GM18499 (cell line): ENCODE measurements around the gene TBC1D22A.

Source experiments
- ATAC-seq: cut with Tn5 transposase; IDR thresholded peaks from one replicate; pipeline ENCODE4 v1.9.1; 2021; ENCODE audit warnings: moderate number of reproducible peaks; ENCODE audit not compliant: insufficient read depth, unreplicated experiment

TBC1D22A gene

GRCh38 chr22:46917771-46918101 lies 155.3 kb downstream of the TBC1D22A start:
- no peak for ATAC-seq

GRCh38 chr22:46918197-46918596 lies 155.7 kb downstream of the TBC1D22A start:
- no peak for ATAC-seq

GRCh38 chr22:46922037-46922436 lies 159.6 kb downstream of the TBC1D22A start:
- no peak for ATAC-seq

- ATAC-seq, result no peak
Measured at GRCh38 chr22:46923394-46923793, 160.9 kb downstream of the TBC1D22A start.

GRCh38 chr22:46925818-46926217 lies 163.4 kb downstream of the TBC1D22A start:
- ATAC-seq, result no peak

- ATAC-seq, result no peak
Measured at GRCh38 chr22:46929046-46929709, 166.7 kb downstream of the TBC1D22A start.

GRCh38 chr22:46929710-46930204 lies 167.3 kb downstream of the TBC1D22A start:
- ATAC-seq, result no peak

- no peak for ATAC-seq
Measured at GRCh38 chr22:46931414-46931813, 169.0 kb downstream of the TBC1D22A start.

GRCh38 chr22:46931881-46932280 lies 169.4 kb downstream of the TBC1D22A start:
- no peak for ATAC-seq

- ATAC-seq, result no peak
Measured at GRCh38 chr22:46933040-46933930, 170.8 kb downstream of the TBC1D22A start.

GRCh38 chr22:46934172-46934745 lies 171.8 kb downstream of the TBC1D22A start:
- ATAC-seq, result no peak

GRCh38 chr22:46934746-46935491 lies 172.5 kb downstream of the TBC1D22A start:
- ATAC-seq, result no peak

GRCh38 chr22:46935506-46936377 lies 173.3 kb downstream of the TBC1D22A start:
- ATAC-seq, result no peak

- ATAC-seq, result no peak
Measured at GRCh38 chr22:46936378-46936903, 174.0 kb downstream of the TBC1D22A start.

- ATAC-seq, result no peak
Measured at GRCh38 chr22:46937185-46937584, 174.7 kb downstream of the TBC1D22A start.

GRCh38 chr22:46937939-46938338 lies 175.5 kb downstream of the TBC1D22A start:
- ATAC-seq, result no peak

- no peak for ATAC-seq
Measured at GRCh38 chr22:46941968-46942798, 179.7 kb downstream of the TBC1D22A start.
